ENCODE results near the gene SORT1.

DNA sequence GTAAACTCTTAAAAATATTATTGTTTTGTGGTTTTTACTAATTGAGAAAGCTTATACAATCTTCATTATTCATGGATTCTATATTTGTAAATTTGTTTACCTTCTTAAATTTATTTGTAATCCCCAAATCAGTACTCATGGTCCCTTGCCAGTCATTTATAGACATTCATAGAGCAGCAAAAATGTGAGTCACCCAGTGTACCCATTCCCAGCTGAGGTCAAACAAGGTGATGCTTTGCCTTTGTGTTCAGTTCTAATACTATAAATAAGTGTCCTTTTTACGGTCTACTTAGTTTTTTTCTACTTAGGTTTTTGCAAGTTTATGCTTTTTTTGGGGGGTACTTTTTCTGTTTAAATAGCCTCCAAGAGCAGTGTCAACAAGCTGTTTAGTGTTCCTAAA is 36.1 kb downstream of the SORT1 start:
- TF ChIP-seq, protein P1, sequence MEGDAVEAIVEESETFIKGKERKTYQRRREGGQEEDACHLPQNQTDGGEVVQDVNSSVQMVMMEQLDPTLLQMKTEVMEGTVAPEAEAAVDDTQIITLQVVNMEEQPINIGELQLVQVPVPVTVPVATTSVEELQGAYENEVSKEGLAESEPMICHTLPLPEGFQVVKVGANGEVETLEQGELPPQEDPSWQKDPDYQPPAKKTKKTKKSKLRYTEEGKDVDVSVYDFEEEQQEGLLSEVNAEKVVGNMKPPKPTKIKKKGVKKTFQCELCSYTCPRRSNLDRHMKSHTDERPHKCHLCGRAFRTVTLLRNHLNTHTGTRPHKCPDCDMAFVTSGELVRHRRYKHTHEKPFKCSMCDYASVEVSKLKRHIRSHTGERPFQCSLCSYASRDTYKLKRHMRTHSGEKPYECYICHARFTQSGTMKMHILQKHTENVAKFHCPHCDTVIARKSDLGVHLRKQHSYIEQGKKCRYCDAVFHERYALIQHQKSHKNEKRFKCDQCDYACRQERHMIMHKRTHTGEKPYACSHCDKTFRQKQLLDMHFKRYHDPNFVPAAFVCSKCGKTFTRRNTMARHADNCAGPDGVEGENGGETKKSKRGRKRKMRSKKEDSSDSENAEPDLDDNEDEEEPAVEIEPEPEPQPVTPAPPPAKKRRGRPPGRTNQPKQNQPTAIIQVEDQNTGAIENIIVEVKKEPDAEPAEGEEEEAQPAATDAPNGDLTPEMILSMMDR (IDR thresholded peaks at IDR 0.05), result no peak
- TF ChIP-seq POLR2A (IDR thresholded peaks at IDR 0.05), result no peak
